Measurements from ENCODE around the gene RGPD6.
"Not testable (repeated sequence)": the region's sequence is repeated elsewhere in the genome, so short reads cannot be mapped to it uniquely, and the experiment has no call there.

RGPD6 gene

GRCh38 chr2:110576763-110577416, at the start of gene RGPD6:
RGPD6 (minus strand) TSS chr2:110577222; CDS start chr2:110577024, 198 bp downstream.
- DNase-seq (ENCODE audit: low read depth in 2 of 2), result not testable (repeated sequence)

- DNase-seq (ENCODE audit: low read depth in 2 of 2), result not testable (repeated sequence)
Measured at GRCh38 chr2:110619326-110619939, 42.4 kb upstream of the RGPD6 start.

- not testable (repeated sequence) for DNase-seq (ENCODE audit: low read depth in 2 of 2)
Measured at GRCh38 chr2:110613927-110614326, 36.9 kb upstream of the RGPD6 start.

GRCh38 chr2:110610613-110611250, 33.7 kb upstream of the RGPD6 start:
- not testable (repeated sequence) for DNase-seq (ENCODE audit: low read depth in 2 of 2)

GRCh38 chr2:110609843-110610612, 33.0 kb upstream of the RGPD6 start:
- not testable (repeated sequence) for DNase-seq (ENCODE audit: low read depth in 2 of 2)

- not testable (repeated sequence) for DNase-seq (ENCODE audit: low read depth in 2 of 2)
Measured at GRCh38 chr2:110608788-110609502, 31.9 kb upstream of the RGPD6 start.

- not testable (repeated sequence) for DNase-seq (ENCODE audit: low read depth in 2 of 2)
Measured at GRCh38 chr2:110605057-110605456, 28.0 kb upstream of the RGPD6 start.

- DNase-seq (ENCODE audit: low read depth in 2 of 2), result not testable (repeated sequence)
Measured at GRCh38 chr2:110603917-110604591, 27.0 kb upstream of the RGPD6 start.

- not testable (repeated sequence) for DNase-seq (ENCODE audit: low read depth in 2 of 2)
Measured at GRCh38 chr2:110602139-110602538, 25.1 kb upstream of the RGPD6 start.

GRCh38 chr2:110591973-110592372, 15.0 kb upstream of the RGPD6 start:
- not testable (repeated sequence) for DNase-seq (ENCODE audit: low read depth in 2 of 2)

GRCh38 chr2:110589677-110590330, 12.8 kb upstream of the RGPD6 start:
- DNase-seq (ENCODE audit: low read depth in 2 of 2), result not testable (repeated sequence)

GRCh38 chr2:110588520-110588919, 11.5 kb upstream of the RGPD6 start:
- not testable (repeated sequence) for DNase-seq (ENCODE audit: low read depth in 2 of 2)

- DNase-seq (ENCODE audit: low read depth in 2 of 2), result not testable (repeated sequence)
Measured at GRCh38 chr2:110579216-110579965, 2.4 kb upstream of the RGPD6 start.

GRCh38 chr2:110578429-110578828, 1.4 kb upstream of the RGPD6 start:
- not testable (repeated sequence) for DNase-seq (ENCODE audit: low read depth in 2 of 2)

GRCh38 chr2:110499755-110500377, 77.2 kb downstream of the RGPD6 start:
- not testable (repeated sequence) for DNase-seq (ENCODE audit: low read depth in 2 of 2)

- not testable (repeated sequence) for DNase-seq (ENCODE audit: low read depth in 2 of 2)
Measured at GRCh38 chr2:110496027-110496426, 81.0 kb downstream of the RGPD6 start.

- DNase-seq (ENCODE audit: low read depth in 2 of 2), result not testable (repeated sequence)
Measured at GRCh38 chr2:110494488-110494887, 82.5 kb downstream of the RGPD6 start.

- not testable (repeated sequence) for DNase-seq (ENCODE audit: low read depth in 2 of 2)
Measured at GRCh38 chr2:110488991-110489390, 88.0 kb downstream of the RGPD6 start.

- not testable (repeated sequence) for DNase-seq (ENCODE audit: low read depth in 2 of 2)
Measured at GRCh38 chr2:110482697-110483096, 94.3 kb downstream of the RGPD6 start.

Data from activated CD8-positive, alpha-beta memory T cell treated with anti-CD3 and anti-CD28 coated beads for 4 hours (primary cell).